H9 (cell line): ENCODE data around the gene SNAP47. TPM values are rescaled to one million over a fixed set of nuclear protein-coding genes. Genes with fewer than 3 reads are reported as not detected.

Experiments used
- DNase-seq: peaks from one replicate; pipeline ENCODE4 v3.0.0-alpha.2; 2017
- H2AFZ ChIP-seq: one replicate; pipeline ENCODE4 v1.6.1; 2013; ENCODE audit warnings: mild to moderate bottlenecking, low read length, control low read depth, moderate library complexity
- H2AK5ac ChIP-seq: 2 replicates; pipeline ENCODE4 v1.6.1; 2013; ENCODE audit warnings: low read length, control low read depth, mixed read lengths; ENCODE audit not compliant: insufficient read length
- H2BK120ac ChIP-seq: one replicate; pipeline ENCODE4 v1.6.1; 2013; ENCODE audit warnings: low read depth, mild to moderate bottlenecking, low read length, control low read depth, inconsistent platforms; ENCODE audit not compliant: poor library complexity, severe bottlenecking
- H2BK12ac ChIP-seq: 2 replicates; pipeline ENCODE4 v1.6.1; 2013; ENCODE audit warnings: low read length, control low read depth, mixed read lengths, low read depth; ENCODE audit not compliant: insufficient read length
- H2BK15ac ChIP-seq: 2 replicates; pipeline ENCODE4 v1.6.1; 2013; ENCODE audit warnings: low read depth, low read length, control low read depth
- H2BK20ac ChIP-seq: one replicate; pipeline ENCODE4 v1.6.1; 2013; ENCODE audit warnings: low read depth, mild to moderate bottlenecking, low read length, control low read depth, inconsistent platforms; ENCODE audit not compliant: poor library complexity, severe bottlenecking
- H2BK5ac ChIP-seq: 2 replicates; pipeline ENCODE4 v1.6.1; 2013; ENCODE audit warnings: low read length, control low read depth, mixed read lengths; ENCODE audit not compliant: insufficient read length
- H3K14ac ChIP-seq: 2 replicates; pipeline ENCODE4 v1.6.1; 2013; ENCODE audit warnings: low read length, control low read depth; ENCODE audit not compliant: insufficient read depth
- H3K18ac ChIP-seq: 2 replicates; pipeline ENCODE4 v1.6.1; 2013; ENCODE audit warnings: low read depth, mild to moderate bottlenecking, mixed read lengths, low read length, control low read depth; ENCODE audit not compliant: insufficient read length
- H3K23ac ChIP-seq: 2 replicates; pipeline ENCODE4 v1.6.1; 2013; ENCODE audit warnings: low read length, control low read depth, mixed read lengths, low read depth; ENCODE audit not compliant: insufficient read length
- H3K23me2 ChIP-seq: 2 replicates; pipeline ENCODE4 v1.6.1; 2013; ENCODE audit warnings: low read depth, mild to moderate bottlenecking, mixed read lengths, low read length, control low read depth; ENCODE audit not compliant: insufficient read length, poor library complexity, severe bottlenecking
- H3K27ac ChIP-seq: 2 replicates; pipeline ENCODE4 v1.5.1; 2013; ENCODE audit warnings: low read length, control low read depth, mixed read lengths, low read depth; ENCODE audit not compliant: insufficient read length
- H3K27me3 ChIP-seq: 2 replicates; pipeline ENCODE4 v1.6.1; 2013; ENCODE audit warnings: low read length, control low read depth, inconsistent platforms; ENCODE audit not compliant: insufficient read depth
- H3K4ac ChIP-seq: 2 replicates; pipeline ENCODE4 v1.6.1; 2013; ENCODE audit warnings: low read depth, mild to moderate bottlenecking, control low read depth, inconsistent platforms, low read length, moderate library complexity
- H3K4me1 ChIP-seq: 2 replicates; pipeline ENCODE4 v1.6.1; 2013; ENCODE audit warnings: low read length, control low read depth, inconsistent platforms; ENCODE audit not compliant: insufficient read depth
- H3K4me2 ChIP-seq: 2 replicates; pipeline ENCODE4 v1.6.1; 2013; ENCODE audit warnings: low read length, control low read depth, mixed read lengths; ENCODE audit not compliant: insufficient read length, insufficient read depth
- H3K56ac ChIP-seq: 2 replicates; pipeline ENCODE4 v1.6.1; 2013; ENCODE audit warnings: low read depth, mild to moderate bottlenecking, mixed read lengths, low read length, control low read depth; ENCODE audit not compliant: insufficient read length
- H3K79me1 ChIP-seq: 2 replicates; pipeline ENCODE4 v1.6.1; 2013; ENCODE audit warnings: low read depth, mild to moderate bottlenecking, moderate library complexity, low read length, control low read depth, inconsistent platforms; ENCODE audit not compliant: insufficient read depth, poor library complexity, severe bottlenecking
- H3K79me2 ChIP-seq: 2 replicates; pipeline ENCODE4 v1.6.1; 2013; ENCODE audit warnings: low read length, control low read depth, inconsistent platforms; ENCODE audit not compliant: insufficient read depth
- H3K9ac ChIP-seq: 2 replicates; pipeline ENCODE4 v1.6.1; 2013; ENCODE audit warnings: low read length, control low read depth, mixed read lengths; ENCODE audit not compliant: insufficient read length; ENCODE audit errors: extremely low read depth
- H3K9me3 ChIP-seq: one replicate; pipeline ENCODE4 v1.6.1; 2013; ENCODE audit warnings: low read depth, low read length, inconsistent platforms; ENCODE audit not compliant: control insufficient read depth
- H3T11ph ChIP-seq: one replicate; pipeline ENCODE4 v1.6.1; 2013; ENCODE audit warnings: mild to moderate bottlenecking, low read length, control low read depth, inconsistent platforms
- H4K20me1 ChIP-seq: one replicate; pipeline ENCODE4 v1.6.1; 2013; ENCODE audit not compliant: control insufficient read depth, insufficient read length, insufficient read depth
- H4K5ac ChIP-seq: 2 replicates; pipeline ENCODE4 v1.6.1; 2013; ENCODE audit warnings: low read depth, mild to moderate bottlenecking, mixed read lengths, low read length, control low read depth; ENCODE audit not compliant: insufficient read length
- H4K8ac ChIP-seq: replicated peaks from 2 replicates; pipeline ENCODE4 v1.6.1; 2013; ENCODE audit warnings: low read length, control low read depth, mixed read lengths, low read depth; ENCODE audit not compliant: insufficient read length
- H4K91ac ChIP-seq: 2 replicates; pipeline ENCODE4 v1.6.1; 2013; ENCODE audit warnings: low read depth, mild to moderate bottlenecking, moderate library complexity, mixed read lengths, low read length, control low read depth; ENCODE audit not compliant: insufficient read length
- H3K27ac Mint-ChIP-seq, 3 experiments: 2 replicates in 2 of 3; 3 replicates in 1 of 3; pipeline ENCODE4 v1.8.0; 2020 to 2021; ENCODE audit warnings: mixed read lengths in 3 of 3, mild to moderate bottlenecking in 1 of 3, moderate library complexity in 1 of 3
- H3K27me3 Mint-ChIP-seq: 2 replicates; pipeline ENCODE4 v1.8.0; 2021; ENCODE audit warnings: low read depth, mild to moderate bottlenecking, moderate library complexity, mixed read lengths
- H3K36me3 Mint-ChIP-seq, 3 experiments: 2 replicates in 2 of 3; 3 replicates in 1 of 3; pipeline ENCODE4 v1.8.0; 2020 to 2021; ENCODE audit warnings: low read depth in 3 of 3, mixed read lengths in 3 of 3; ENCODE audit not compliant: insufficient read depth in 1 of 3
- H3K4me1 Mint-ChIP-seq, 2 experiments: 2 replicates each; pipeline ENCODE4 v1.8.0; 2020; ENCODE audit warnings: mixed read lengths in 2 of 2
- H3K4me3 Mint-ChIP-seq, 2 experiments: 2 replicates in 1 of 2; 3 replicates in 1 of 2; pipeline ENCODE4 v1.8.0; 2020 to 2021; ENCODE audit warnings: mild to moderate bottlenecking in 2 of 2, mixed read lengths in 2 of 2, moderate library complexity in 1 of 2
- H3K9me3 Mint-ChIP-seq, 2 experiments: 2 replicates in 1 of 2; 3 replicates in 1 of 2; pipeline ENCODE4 v1.8.0; 2020; ENCODE audit warnings: mild to moderate bottlenecking in 2 of 2, mixed read lengths in 2 of 2, moderate library complexity in 1 of 2
- WGBS: extraction: QIAGEN DNeasy Blood & Tissue Kit; methylation state at CpG from one replicate; pipeline ENCODE4 v1.1.7; 2013; ENCODE audit warnings: missing lambda C conversion rate, low lambda C conversion rate, mixed read lengths; ENCODE audit not compliant: insufficient read length; ENCODE audit errors: extremely low coverage; 5-methylcytosine and 5-hydroxymethylcytosine counted together
- total RNA-seq: library from RNA; stranded (reverse); gene quantifications from 2 replicates; pipeline ENCODE4 v1.2.1, GENCODE V29; 2021
- TF ChIP-seq, protein P1 (sequence below): fragments of 200-600 bp; sonication (generic); conservative IDR thresholded peaks from 3 replicates; pipeline ENCODE4 v1.8.0; 2021; ENCODE audit warnings: antibody characterized with exemption, mild to moderate bottlenecking

The SNAP47 gene
- total RNA-seq, 1 experiment from 2014 or later: 44.1 TPM

GRCh38 chr1:227742738-227743715, 7.8 kb downstream of the SNAP47 start:
- no peak overlapping the region for H3K56ac ChIP-seq
- H3K14ac ChIP-seq: no peak overlapping the region
- H3K9me3 ChIP-seq: no peaks in the 10 kb centered on the region
- peaks cover 3% of the 10 kb centered on the region for H4K20me1 ChIP-seq
- H3K4ac ChIP-seq: no peak overlapping the region
- no peak overlapping the region for H3T11ph ChIP-seq
- H3K23me2 ChIP-seq: no peaks in the 10 kb centered on the region
- TF ChIP-seq, protein P1, sequence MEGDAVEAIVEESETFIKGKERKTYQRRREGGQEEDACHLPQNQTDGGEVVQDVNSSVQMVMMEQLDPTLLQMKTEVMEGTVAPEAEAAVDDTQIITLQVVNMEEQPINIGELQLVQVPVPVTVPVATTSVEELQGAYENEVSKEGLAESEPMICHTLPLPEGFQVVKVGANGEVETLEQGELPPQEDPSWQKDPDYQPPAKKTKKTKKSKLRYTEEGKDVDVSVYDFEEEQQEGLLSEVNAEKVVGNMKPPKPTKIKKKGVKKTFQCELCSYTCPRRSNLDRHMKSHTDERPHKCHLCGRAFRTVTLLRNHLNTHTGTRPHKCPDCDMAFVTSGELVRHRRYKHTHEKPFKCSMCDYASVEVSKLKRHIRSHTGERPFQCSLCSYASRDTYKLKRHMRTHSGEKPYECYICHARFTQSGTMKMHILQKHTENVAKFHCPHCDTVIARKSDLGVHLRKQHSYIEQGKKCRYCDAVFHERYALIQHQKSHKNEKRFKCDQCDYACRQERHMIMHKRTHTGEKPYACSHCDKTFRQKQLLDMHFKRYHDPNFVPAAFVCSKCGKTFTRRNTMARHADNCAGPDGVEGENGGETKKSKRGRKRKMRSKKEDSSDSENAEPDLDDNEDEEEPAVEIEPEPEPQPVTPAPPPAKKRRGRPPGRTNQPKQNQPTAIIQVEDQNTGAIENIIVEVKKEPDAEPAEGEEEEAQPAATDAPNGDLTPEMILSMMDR: peak; percentile 42; the same call in 2 of the 3 replicates
- no peaks in the 10 kb centered on the region for H3K4me1 ChIP-seq
- no CpG with 5 or more reads among the region's 18 CpGs for WGBS
- H3K79me1 ChIP-seq: peaks cover 8% of the 10 kb centered on the region
- H2AK5ac ChIP-seq: no peak overlapping the region
- no peak overlapping the region for H3K18ac ChIP-seq
- H3K9me3 Mint-ChIP-seq: no peaks in the 10 kb centered on the region
- no peak overlapping the region for H3K4me3 Mint-ChIP-seq
- H3K27me3 Mint-ChIP-seq: no peaks in the 10 kb centered on the region
- H3K9ac ChIP-seq: no peak overlapping the region
- H3K4me2 ChIP-seq: no peak overlapping the region
- H2BK15ac ChIP-seq: no peak overlapping the region
- H3K23ac ChIP-seq: no peak overlapping the region
- H2BK5ac ChIP-seq: no peak overlapping the region
- peaks cover 11% of the 10 kb centered on the region; the same call in 1 of the 2 replicates for H3K79me2 ChIP-seq
- no peak overlapping the region for H3K27ac Mint-ChIP-seq
- DNase-seq: no peak
- H4K8ac ChIP-seq: no peak overlapping the region
- no peak overlapping the region for H3K27ac ChIP-seq
- H2BK120ac ChIP-seq: no peak overlapping the region
- H2AFZ ChIP-seq: no peak overlapping the region
- H3K4me1 Mint-ChIP-seq: peaks cover 13% of the 10 kb centered on the region in 2 experiments
- H2BK20ac ChIP-seq: no peak overlapping the region
- H4K5ac ChIP-seq: no peak overlapping the region
- no peak overlapping the region for H2BK12ac ChIP-seq
- no peaks in the 10 kb centered on the region for H3K27me3 ChIP-seq
- H4K91ac ChIP-seq: no peak overlapping the region
- H3K36me3 Mint-ChIP-seq: peaks cover 5 to 11% (median 10%) of the 10 kb centered on the region in 3 experiments
